HK-2 (cell line): ENCODE results near the gene ZC3H7B.
"Not testable (repeated sequence)": the region's sequence is repeated elsewhere in the genome, so short reads cannot be mapped to it uniquely, and the experiment has no call there.

Experiments
- DNase-seq: peaks from one replicate; pipeline ENCODE4 v3.0.0-alpha.2; 2018; ENCODE audit not compliant: unreplicated experiment

ZC3H7B gene

GRCh38 chr22:41301085-41302020 is at the start of gene ZC3H7B:
TSS of gene ZC3H7B (plus strand) at chr22:41301525. CDS start at chr22:41320661, 19,136 bp downstream.
- peak; percentile 78 for DNase-seq

GRCh38 chr22:41252365-41252764 is 49.0 kb upstream of the ZC3H7B start:
- DNase-seq: no peak

- no peak for DNase-seq
These were observed 47.1 kb upstream of the ZC3H7B start for GRCh38 chr22:41254230-41254629.

- no peak for DNase-seq
These were observed 44.8 kb upstream of the ZC3H7B start for GRCh38 chr22:41256254-41257253.

GRCh38 chr22:41257696-41258095 is 43.6 kb upstream of the ZC3H7B start:
- DNase-seq: no peak

- not testable (repeated sequence) for DNase-seq
These were observed 41.6 kb upstream of the ZC3H7B start for GRCh38 chr22:41259756-41260155.

- no peak for DNase-seq
These were observed 40.5 kb upstream of the ZC3H7B start for GRCh38 chr22:41260871-41261270.

- no peak for DNase-seq
These were observed 39.6 kb upstream of the ZC3H7B start for GRCh38 chr22:41261541-41262249.

GRCh38 chr22:41262250-41262765 is 39.0 kb upstream of the ZC3H7B start:
- DNase-seq: no peak

GRCh38 chr22:41263704-41264103 is 37.6 kb upstream of the ZC3H7B start:
- no peak for DNase-seq

GRCh38 chr22:41264408-41264941 is 36.9 kb upstream of the ZC3H7B start:
- DNase-seq: no peak

- DNase-seq: no peak
These were observed 33.4 kb upstream of the ZC3H7B start for GRCh38 chr22:41267958-41268357.

- no peak for DNase-seq
These were observed 29.5 kb upstream of the ZC3H7B start for GRCh38 chr22:41271787-41272186.

- DNase-seq: no peak
These were observed 28.2 kb upstream of the ZC3H7B start for GRCh38 chr22:41273128-41273527.

- DNase-seq: no peak
These were observed 26.5 kb upstream of the ZC3H7B start for GRCh38 chr22:41274856-41275255.

GRCh38 chr22:41280065-41280464 is 21.3 kb upstream of the ZC3H7B start:
- DNase-seq: no peak

GRCh38 chr22:41280854-41281253 is 20.5 kb upstream of the ZC3H7B start:
- no peak for DNase-seq

GRCh38 chr22:41284465-41284864 is 16.9 kb upstream of the ZC3H7B start:
- DNase-seq: no peak

GRCh38 chr22:41285441-41285819 is 15.9 kb upstream of the ZC3H7B start:
- peak; percentile 85 for DNase-seq

- DNase-seq: peak; percentile 98
These were observed 15.3 kb upstream of the ZC3H7B start, which contains the start of gene RANGAP1 for GRCh38 chr22:41285820-41286638. TSS of gene RANGAP1 (minus strand) at chr22:41286187. CDS start at chr22:41281044, 5,143 bp downstream.
